NB4 (cell line): Measurements from ENCODE around the gene SLC38A10.
A peak's percentile ranks its signal among the peaks of the same experiment; 100 is the strongest.

Experiments used
- DNase-seq: peaks from one replicate; pipeline ENCODE4 v3.0.0; 2010; ENCODE audit warnings: low read depth
- H3K4me3 ChIP-seq: one replicate; pipeline ENCODE4 v1.5.1; 2011; ENCODE audit warnings: mild to moderate bottlenecking, low read depth, low read length, moderate library complexity
- MYC ChIP-seq: IDR thresholded peaks from 2 replicates; pipeline ENCODE4 v1.6.1; 2011; ENCODE audit warnings: low read depth, low read length
- POLR2A ChIP-seq: IDR thresholded peaks from 2 replicates; pipeline ENCODE4 v1.6.1; 2011; ENCODE audit warnings: mild to moderate bottlenecking; ENCODE audit not compliant: insufficient read length; ENCODE audit errors: extremely low read depth
- TF ChIP-seq, protein P1 (sequence below): IDR thresholded peaks from 2 replicates; pipeline ENCODE4 v1.6.1; 2011; ENCODE audit warnings: low read depth, low read length
- TF ChIP-seq, protein P2 (sequence below): IDR thresholded peaks from one replicate; pipeline ENCODE4 v1.5.1; 2012; ENCODE audit warnings: low read depth, low read length

Gene SLC38A10

DNA sequence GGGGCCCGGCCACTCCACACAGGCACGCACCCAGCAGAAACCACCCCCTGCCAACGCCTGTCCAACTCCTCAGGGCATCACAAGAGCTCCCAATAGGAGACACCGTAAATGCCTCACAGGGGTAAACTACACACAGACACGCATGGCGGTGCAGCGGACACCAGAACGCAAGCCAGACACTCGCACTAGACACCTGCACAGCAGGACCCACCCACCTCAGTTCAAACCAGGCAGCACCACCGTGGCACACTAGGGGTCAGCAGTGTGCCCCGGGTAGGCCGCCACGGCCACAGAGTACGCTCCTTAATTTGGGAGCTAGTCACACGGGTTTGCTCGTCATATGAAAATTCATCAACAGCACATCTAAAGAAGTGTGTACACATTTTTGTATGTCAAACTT is 3.4 kb downstream of the SLC38A10 start:
- no peak overlapping the region for H3K4me3 ChIP-seq
- TF ChIP-seq MYC = no peak
- TF ChIP-seq, protein P1, sequence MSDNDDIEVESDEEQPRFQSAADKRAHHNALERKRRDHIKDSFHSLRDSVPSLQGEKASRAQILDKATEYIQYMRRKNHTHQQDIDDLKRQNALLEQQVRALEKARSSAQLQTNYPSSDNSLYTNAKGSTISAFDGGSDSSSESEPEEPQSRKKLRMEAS = 0 out of 2 replicates have a peak, but pooled peaks have one; percentile 16
- no peak for TF ChIP-seq POLR2A
- TF ChIP-seq, protein P2, sequence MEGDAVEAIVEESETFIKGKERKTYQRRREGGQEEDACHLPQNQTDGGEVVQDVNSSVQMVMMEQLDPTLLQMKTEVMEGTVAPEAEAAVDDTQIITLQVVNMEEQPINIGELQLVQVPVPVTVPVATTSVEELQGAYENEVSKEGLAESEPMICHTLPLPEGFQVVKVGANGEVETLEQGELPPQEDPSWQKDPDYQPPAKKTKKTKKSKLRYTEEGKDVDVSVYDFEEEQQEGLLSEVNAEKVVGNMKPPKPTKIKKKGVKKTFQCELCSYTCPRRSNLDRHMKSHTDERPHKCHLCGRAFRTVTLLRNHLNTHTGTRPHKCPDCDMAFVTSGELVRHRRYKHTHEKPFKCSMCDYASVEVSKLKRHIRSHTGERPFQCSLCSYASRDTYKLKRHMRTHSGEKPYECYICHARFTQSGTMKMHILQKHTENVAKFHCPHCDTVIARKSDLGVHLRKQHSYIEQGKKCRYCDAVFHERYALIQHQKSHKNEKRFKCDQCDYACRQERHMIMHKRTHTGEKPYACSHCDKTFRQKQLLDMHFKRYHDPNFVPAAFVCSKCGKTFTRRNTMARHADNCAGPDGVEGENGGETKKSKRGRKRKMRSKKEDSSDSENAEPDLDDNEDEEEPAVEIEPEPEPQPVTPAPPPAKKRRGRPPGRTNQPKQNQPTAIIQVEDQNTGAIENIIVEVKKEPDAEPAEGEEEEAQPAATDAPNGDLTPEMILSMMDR = peak; percentile 81
- peak; percentile 76 for DNase-seq

DNA sequence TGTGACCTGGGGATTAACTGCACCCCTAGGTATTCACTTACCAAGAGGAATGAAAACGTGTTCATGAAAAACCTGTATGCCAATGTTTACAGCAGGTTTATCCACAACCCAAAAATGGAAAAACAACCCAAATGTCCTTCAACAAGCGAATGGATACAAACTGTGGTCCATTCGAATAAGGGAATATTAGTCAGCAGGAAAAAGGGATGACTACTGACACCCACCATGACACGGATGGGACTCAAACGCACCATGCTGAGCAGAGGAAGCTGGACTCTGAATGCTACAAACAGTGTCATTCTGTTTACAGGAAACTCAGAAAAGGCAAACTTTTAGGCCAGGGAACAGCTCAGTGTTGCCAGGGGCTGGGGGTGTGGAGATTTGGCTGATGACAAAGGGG is 4.9 kb downstream of the SLC38A10 start:
- no peak for DNase-seq
- TF ChIP-seq MYC = no peak
- no peak overlapping the region for H3K4me3 ChIP-seq

DNA sequence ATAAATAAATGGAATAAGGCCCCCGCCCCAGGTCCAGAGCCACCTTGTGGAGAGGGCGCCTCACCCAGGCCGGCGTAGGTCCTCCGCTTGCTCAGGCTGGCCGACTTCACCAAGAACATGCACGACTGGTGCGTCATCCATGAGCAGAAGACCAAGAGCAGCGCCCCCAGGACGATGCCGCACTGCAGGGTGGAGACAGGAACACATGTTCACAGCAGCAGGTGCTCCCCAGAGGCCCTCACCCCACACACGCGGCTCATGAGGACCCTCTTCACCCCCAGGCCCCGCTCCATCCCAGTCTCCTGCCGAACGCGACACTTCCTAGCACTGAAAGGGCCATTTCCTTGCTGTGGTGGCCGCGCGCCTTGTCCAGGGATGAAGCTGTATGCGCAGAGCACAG is 5.5 kb downstream of the SLC38A10 start:
- TF ChIP-seq, protein P1 = no peak
- TF ChIP-seq, protein P2 = no peak
- TF ChIP-seq MYC (no peak), POLR2A (no peak)
- DNase-seq = no peak
- H3K4me3 ChIP-seq = no peak overlapping the region

DNA sequence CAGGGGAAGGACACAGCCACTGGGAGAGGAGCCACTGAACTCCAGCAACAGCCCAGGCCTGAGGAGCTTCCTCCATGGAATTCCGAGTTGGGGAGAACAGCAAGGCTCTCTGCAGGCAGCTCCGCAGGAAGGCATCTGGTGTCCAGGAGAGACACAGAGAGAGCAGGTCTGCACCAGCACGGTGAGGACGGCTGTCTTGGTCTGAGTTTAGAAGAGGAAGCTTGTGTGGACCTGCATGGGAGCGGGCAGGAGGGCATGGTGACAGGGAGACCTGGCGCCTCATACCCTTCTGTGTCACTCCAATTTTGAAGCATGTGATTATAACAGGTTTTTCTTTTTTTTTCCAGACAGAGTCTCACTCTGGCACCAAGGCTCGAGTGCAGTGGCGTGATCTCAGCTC is 6.4 kb downstream of the SLC38A10 start:
- H3K4me3 ChIP-seq = no peak overlapping the region
- DNase-seq = no peak
- TF ChIP-seq, protein P1 = no peak
- TF ChIP-seq, protein P2 = no peak
- TF ChIP-seq MYC = no peak
- TF ChIP-seq POLR2A = no peak

DNA sequence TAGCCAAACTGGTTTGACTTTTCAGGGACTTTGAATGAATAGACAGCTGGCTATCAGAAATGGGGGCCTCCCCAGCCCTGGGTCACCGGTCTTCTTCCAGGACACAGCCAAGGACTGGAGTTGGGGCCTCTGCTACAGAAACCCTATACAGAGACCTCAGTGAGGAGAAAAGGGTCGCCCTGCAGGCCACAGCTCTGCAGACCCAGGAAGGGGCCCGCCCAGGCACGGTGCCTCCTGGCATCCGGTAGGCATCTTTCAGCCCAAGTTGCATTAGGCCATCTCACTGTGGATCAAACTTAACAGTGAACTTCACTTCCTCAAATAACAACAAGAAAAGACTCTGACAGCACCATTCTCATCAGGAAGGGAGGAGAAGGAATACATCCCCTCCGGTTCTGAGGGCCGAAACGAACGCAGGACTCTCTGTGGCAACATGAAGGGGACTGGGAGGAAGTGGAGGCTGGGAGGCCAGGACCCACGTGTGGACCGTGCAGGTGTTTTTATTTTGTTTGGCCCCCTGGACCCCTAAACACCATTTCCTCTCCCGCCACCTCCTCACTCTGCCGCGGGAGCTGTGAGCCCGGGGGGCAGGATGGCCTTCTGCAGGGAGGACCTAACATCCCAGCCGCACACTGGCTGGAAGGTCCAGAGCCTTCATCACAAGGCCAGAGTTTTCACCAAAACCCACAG is 7.2 kb downstream of the SLC38A10 start:
- H3K4me3 ChIP-seq = no peak overlapping the region
- TF ChIP-seq, protein P1 = no peak
- peak; percentile 45 for DNase-seq

DNA sequence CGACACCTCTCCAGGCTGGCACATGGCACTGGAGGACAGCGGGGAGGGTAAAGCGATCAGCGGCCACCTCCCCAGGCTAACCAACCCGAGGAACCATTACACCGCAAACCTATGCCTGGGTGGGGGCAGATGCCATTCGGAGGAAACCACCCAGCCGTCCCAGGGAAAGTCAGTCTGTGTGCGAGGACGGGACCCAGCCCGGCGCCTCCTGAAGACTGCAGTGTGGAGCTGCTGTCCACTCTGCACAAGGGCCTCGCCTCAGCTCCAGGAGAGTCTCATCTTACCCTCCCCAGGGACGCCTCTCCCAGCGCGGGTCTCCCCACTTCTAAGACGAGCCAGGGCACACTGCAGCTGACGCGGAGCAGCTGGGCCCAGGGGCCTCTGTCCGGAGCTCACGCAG is 8.0 kb downstream of the SLC38A10 start:
- TF ChIP-seq POLR2A (no peak), MYC (no peak)
- TF ChIP-seq, protein P2 = no peak
- TF ChIP-seq, protein P1 = no peak

More for the DNA sequence above, 8.0 kb downstream of the SLC38A10 start:
- DNase-seq = no peak
- H3K4me3 ChIP-seq = no peak overlapping the region
